ENCODE results near the gene LYRM4.

LYRM4 gene

DNA sequence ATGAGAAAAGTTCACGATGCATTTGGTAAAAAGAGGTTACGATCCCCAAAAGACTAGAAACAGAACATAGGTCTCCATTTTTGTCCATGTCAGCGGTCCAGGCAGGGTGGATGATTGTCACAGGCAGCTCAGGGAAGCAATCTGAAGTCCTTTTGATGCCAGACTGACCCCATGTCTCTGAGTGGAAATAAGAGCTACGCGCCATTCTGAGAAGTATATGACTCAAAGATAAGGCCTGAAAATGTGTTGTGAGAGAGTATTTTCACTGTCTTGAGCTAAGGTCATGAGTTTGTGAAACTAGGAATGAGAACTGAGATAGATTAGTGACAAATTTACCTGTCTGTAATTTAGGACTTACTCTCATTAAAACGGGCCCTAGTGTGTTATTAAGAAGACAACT is 69.5 kb downstream of the LYRM4 start:
- no peaks in the 10 kb centered on the region for H3K79me2 ChIP-seq (ENCODE audit: insufficient read depth, low read length)
- H3K9me3 ChIP-seq (ENCODE audit: low read length), result no peaks in the 10 kb centered on the region
- H3K27ac ChIP-seq (ENCODE audit: low read depth, low read length, poor library complexity, severe bottlenecking), result no peak overlapping the region
- no peak overlapping the region for H2AFZ ChIP-seq (ENCODE audit: low read length)
- no peak overlapping the region for H3K4me2 ChIP-seq (ENCODE audit: low read length)
- no peaks in the 10 kb centered on the region for H3K36me3 ChIP-seq (ENCODE audit: insufficient read depth, low read length)
- no peaks in the 10 kb centered on the region for H3F3A ChIP-seq (ENCODE audit: insufficient read depth, low read length)
- H3K9me2 ChIP-seq (ENCODE audit: low read depth, low read length), result no peaks in the 10 kb centered on the region
- TF ChIP-seq, protein P1, sequence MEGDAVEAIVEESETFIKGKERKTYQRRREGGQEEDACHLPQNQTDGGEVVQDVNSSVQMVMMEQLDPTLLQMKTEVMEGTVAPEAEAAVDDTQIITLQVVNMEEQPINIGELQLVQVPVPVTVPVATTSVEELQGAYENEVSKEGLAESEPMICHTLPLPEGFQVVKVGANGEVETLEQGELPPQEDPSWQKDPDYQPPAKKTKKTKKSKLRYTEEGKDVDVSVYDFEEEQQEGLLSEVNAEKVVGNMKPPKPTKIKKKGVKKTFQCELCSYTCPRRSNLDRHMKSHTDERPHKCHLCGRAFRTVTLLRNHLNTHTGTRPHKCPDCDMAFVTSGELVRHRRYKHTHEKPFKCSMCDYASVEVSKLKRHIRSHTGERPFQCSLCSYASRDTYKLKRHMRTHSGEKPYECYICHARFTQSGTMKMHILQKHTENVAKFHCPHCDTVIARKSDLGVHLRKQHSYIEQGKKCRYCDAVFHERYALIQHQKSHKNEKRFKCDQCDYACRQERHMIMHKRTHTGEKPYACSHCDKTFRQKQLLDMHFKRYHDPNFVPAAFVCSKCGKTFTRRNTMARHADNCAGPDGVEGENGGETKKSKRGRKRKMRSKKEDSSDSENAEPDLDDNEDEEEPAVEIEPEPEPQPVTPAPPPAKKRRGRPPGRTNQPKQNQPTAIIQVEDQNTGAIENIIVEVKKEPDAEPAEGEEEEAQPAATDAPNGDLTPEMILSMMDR (IDR thresholded peaks at IDR 0.05; ENCODE audit: low read length), result no peak
- no peak for TF ChIP-seq EZH2 (IDR thresholded peaks at IDR 0.05; ENCODE audit: borderline replicate concordance, low read length)
- no peak overlapping the region for H3K4me3 ChIP-seq (ENCODE audit: low read depth, low read length, poor library complexity, severe bottlenecking)
- no peaks in the 10 kb centered on the region for H3K27me3 ChIP-seq (ENCODE audit: insufficient read depth, low read length)
- H3K9ac ChIP-seq (ENCODE audit: low read length), result no peak overlapping the region
- no peaks in the 10 kb centered on the region for H3K4me1 ChIP-seq (ENCODE audit: insufficient read depth, low read length, severe bottlenecking)
- H4K20me1 ChIP-seq (ENCODE audit: insufficient read depth, low read length), result no peaks in the 10 kb centered on the region

DNA sequence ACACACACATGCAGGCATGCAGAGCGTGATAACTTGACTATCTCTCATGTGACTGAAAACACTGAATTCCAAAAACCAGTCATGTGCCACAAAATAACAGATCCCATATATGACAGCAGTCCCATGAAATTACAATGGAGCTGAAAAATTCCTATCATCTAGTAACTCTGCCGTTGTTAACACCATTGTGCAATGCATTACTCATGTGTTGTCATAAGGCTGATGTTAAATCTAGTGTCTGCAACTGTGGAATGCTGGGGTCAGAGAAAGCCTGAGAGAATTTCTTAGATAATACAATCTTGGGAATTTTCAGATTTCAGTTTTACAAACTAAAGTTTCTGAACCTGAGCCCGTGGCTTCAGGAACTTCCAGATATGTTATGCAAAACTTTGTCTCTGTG is 70.2 kb downstream of the LYRM4 start:
- Histone ChIP-seq H3K79me2 (ENCODE audit: insufficient read depth, low read length) (no peaks in the 10 kb centered on the region), H3K4me1 (ENCODE audit: insufficient read depth, low read length, severe bottlenecking) (no peaks in the 10 kb centered on the region), H2AFZ (ENCODE audit: low read length) (no peak overlapping the region), H3K9ac (ENCODE audit: low read length) (no peak overlapping the region), H3K4me3 (ENCODE audit: low read depth, low read length, poor library complexity, severe bottlenecking) (no peak overlapping the region), H3K27ac (ENCODE audit: low read depth, low read length, poor library complexity, severe bottlenecking) (no peak overlapping the region), H3K27me3 (ENCODE audit: insufficient read depth, low read length) (no peaks in the 10 kb centered on the region), H4K20me1 (ENCODE audit: insufficient read depth, low read length) (no peaks in the 10 kb centered on the region), H3K9me3 (ENCODE audit: low read length) (no peaks in the 10 kb centered on the region), H3F3A (ENCODE audit: insufficient read depth, low read length) (no peaks in the 10 kb centered on the region), H3K36me3 (ENCODE audit: insufficient read depth, low read length) (no peaks in the 10 kb centered on the region), H3K4me2 (ENCODE audit: low read length) (no peak overlapping the region), H3K9me2 (ENCODE audit: low read depth, low read length) (no peaks in the 10 kb centered on the region)
- no peak for TF ChIP-seq EZH2 (IDR thresholded peaks at IDR 0.05; ENCODE audit: borderline replicate concordance, low read length)
- TF ChIP-seq, protein P1 (IDR thresholded peaks at IDR 0.05; ENCODE audit: low read length), result no peak

DNA sequence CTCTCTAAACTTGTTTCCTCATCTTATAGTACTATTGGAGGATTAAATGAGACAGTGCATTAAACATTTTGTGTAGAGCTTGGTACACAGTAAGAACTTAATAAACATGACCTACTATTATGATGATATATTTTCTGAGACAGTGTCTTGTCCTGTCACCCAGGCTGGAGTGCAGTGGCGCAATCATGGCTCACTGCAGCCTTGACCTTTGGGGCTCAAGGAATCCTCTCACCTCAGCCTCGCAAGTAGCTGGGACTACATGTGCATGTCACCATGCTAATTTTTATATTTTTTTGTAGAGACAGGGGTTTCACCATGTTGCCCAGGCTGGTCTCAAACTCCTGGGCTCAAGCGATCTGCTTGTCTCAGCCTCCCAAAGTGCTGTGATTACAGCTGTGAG is 72.1 kb downstream of the LYRM4 start:
- Histone ChIP-seq H3K9ac (ENCODE audit: low read length) (no peak overlapping the region), H3K79me2 (ENCODE audit: insufficient read depth, low read length) (no peaks in the 10 kb centered on the region), H3K4me2 (ENCODE audit: low read length) (no peak overlapping the region), H3K9me2 (ENCODE audit: low read depth, low read length) (no peaks in the 10 kb centered on the region), H3K27me3 (ENCODE audit: insufficient read depth, low read length) (no peaks in the 10 kb centered on the region), H4K20me1 (ENCODE audit: insufficient read depth, low read length) (no peaks in the 10 kb centered on the region), H3K4me3 (ENCODE audit: low read depth, low read length, poor library complexity, severe bottlenecking) (no peak overlapping the region), H3K9me3 (ENCODE audit: low read length) (no peaks in the 10 kb centered on the region), H3K36me3 (ENCODE audit: insufficient read depth, low read length) (no peaks in the 10 kb centered on the region), H2AFZ (ENCODE audit: low read length) (no peak overlapping the region), H3K4me1 (ENCODE audit: insufficient read depth, low read length, severe bottlenecking) (no peaks in the 10 kb centered on the region), H3K27ac (ENCODE audit: low read depth, low read length, poor library complexity, severe bottlenecking) (no peak overlapping the region), H3F3A (ENCODE audit: insufficient read depth, low read length) (no peaks in the 10 kb centered on the region)
- TF ChIP-seq EZH2 (IDR thresholded peaks at IDR 0.05; ENCODE audit: borderline replicate concordance, low read length), result no peak
- TF ChIP-seq, protein P1 (IDR thresholded peaks at IDR 0.05; ENCODE audit: low read length), result no peak

Data from OCI-LY1 (cell line).